WERI-Rb-1 (cell line): Measurements from ENCODE around the gene OGFOD1.

Experiments used
- DNase-seq: peaks from one replicate; pipeline ENCODE4 v3.0.0-alpha.2; 2020
- H3K27ac ChIP-seq: fragments of 250-450 bp; sonication (Bioruptor Pico); 2 replicates; pipeline ENCODE4 v1.5.1; 2020; ENCODE audit warnings: mild to moderate bottlenecking, moderate library complexity
- H3K27me3 ChIP-seq: fragments of 250-450 bp; sonication (Bioruptor Pico); 2 replicates; pipeline ENCODE4 v1.5.1; 2021; ENCODE audit warnings: mild to moderate bottlenecking, low read depth, moderate library complexity; ENCODE audit not compliant: insufficient read depth, severe bottlenecking
- H3K36me3 ChIP-seq: fragments of 250-450 bp; sonication (Bioruptor Pico); 2 replicates; pipeline ENCODE4 v1.5.1; 2020; ENCODE audit warnings: mild to moderate bottlenecking, moderate library complexity
- H3K4me3 ChIP-seq: 2 replicates; pipeline ENCODE4 v1.5.1; 2011; ENCODE audit warnings: low read depth, mild to moderate bottlenecking, control low read depth, low read length
- H3K9me3 ChIP-seq: fragments of 250-450 bp; sonication (Bioruptor Pico); 2 replicates; pipeline ENCODE4 v1.5.1; 2021; ENCODE audit warnings: mild to moderate bottlenecking, moderate library complexity; ENCODE audit not compliant: severe bottlenecking
- TF ChIP-seq, protein P1 (sequence below): IDR thresholded peaks from 2 replicates; pipeline ENCODE4 v1.5.1; 2011; ENCODE audit warnings: low read depth, mild to moderate bottlenecking, control low read depth, inconsistent platforms, low read length

The OGFOD1 gene

DNA sequence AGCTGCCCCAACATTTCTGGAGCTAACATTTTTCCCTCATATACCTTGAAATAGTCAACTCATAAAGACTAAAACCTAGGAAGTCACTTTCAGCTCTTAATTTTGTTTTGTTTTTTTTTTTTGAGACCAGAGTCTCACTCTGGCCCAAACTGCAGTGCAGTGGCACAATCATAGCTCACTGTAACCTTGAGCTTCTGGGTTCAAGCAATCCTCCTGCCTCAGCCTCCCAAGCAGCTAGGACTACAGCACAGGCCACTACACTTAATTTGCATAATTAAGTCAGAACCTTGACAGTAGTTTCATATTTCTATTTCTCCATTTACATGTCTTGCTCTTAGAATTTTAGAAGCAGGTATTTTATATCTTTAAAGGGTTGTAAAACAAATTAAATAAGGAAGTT lies 30.7 kb upstream of the OGFOD1 start:
- TF ChIP-seq, protein P1, sequence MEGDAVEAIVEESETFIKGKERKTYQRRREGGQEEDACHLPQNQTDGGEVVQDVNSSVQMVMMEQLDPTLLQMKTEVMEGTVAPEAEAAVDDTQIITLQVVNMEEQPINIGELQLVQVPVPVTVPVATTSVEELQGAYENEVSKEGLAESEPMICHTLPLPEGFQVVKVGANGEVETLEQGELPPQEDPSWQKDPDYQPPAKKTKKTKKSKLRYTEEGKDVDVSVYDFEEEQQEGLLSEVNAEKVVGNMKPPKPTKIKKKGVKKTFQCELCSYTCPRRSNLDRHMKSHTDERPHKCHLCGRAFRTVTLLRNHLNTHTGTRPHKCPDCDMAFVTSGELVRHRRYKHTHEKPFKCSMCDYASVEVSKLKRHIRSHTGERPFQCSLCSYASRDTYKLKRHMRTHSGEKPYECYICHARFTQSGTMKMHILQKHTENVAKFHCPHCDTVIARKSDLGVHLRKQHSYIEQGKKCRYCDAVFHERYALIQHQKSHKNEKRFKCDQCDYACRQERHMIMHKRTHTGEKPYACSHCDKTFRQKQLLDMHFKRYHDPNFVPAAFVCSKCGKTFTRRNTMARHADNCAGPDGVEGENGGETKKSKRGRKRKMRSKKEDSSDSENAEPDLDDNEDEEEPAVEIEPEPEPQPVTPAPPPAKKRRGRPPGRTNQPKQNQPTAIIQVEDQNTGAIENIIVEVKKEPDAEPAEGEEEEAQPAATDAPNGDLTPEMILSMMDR, result no peak
- Histone ChIP-seq H3K9me3 (no peaks in the 10 kb centered on the region), H3K4me3 (no peak overlapping the region), H3K27me3 (no peaks in the 10 kb centered on the region), H3K27ac (no peak overlapping the region), H3K36me3 (no peaks in the 10 kb centered on the region)
- no peak for DNase-seq

DNA sequence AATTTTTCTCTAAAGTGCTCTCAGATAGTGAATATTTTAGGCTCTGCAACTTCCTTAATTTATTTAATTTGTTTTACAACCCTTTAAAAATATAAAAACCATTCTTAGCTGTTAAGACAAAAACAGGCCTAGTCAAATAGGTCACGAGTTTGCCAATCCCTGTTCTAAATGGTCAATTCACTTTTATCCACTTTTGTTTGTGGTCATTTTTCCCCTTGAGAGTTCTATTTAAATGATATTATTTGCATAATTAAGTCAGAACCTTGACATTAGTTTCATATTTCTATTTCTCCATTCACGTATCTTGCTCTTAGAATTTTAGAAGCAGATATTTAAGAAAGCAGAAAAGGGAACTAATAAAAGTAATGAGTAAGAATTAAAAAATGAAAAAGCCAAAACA lies 30.0 kb upstream of the OGFOD1 start:
- TF ChIP-seq, protein P1, result no peak
- Histone ChIP-seq H3K4me3 (no peak overlapping the region), H3K27me3 (no peaks in the 10 kb centered on the region), H3K36me3 (no peaks in the 10 kb centered on the region), H3K27ac (no peak overlapping the region), H3K9me3 (no peaks in the 10 kb centered on the region)
- DNase-seq, result no peak

DNA sequence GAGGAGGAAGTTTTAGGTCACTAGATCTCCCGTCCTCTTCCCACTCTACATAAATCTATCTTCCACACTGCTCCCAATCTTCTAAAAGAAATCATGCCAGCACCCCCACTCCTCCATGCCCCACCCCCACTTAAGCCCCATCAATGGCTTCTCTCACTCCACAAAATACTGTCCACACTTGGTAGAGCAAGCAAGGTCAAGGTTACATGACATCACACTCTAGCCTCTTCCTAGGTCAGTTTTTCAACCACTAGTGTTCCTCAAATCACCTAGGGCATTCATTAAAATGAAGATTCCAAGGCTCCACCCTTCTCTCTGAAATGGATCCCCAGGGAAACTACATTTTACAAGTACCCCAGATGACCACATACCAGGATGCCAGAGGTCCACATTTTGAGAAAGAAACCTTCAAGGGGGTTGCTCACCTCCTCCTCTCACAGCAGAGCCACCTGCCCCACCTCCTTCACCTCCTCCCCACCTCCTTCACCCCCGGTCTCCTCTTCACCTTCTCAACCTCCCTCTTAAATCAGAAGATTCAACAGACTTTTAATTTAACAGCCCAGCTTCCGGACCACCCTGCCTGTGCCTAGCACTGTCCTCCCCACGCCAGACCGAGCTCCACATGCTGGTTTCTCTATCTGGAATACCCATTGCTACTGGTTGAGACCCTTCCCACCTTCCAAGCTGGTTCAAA lies 29.2 kb upstream of the OGFOD1 start:
- H3K27ac ChIP-seq, result no peak overlapping the region
- no peaks in the 10 kb centered on the region for H3K36me3 ChIP-seq
- H3K27me3 ChIP-seq, result no peaks in the 10 kb centered on the region
- no peak overlapping the region for H3K4me3 ChIP-seq
- TF ChIP-seq, protein P1, result no peak
- no peaks in the 10 kb centered on the region for H3K9me3 ChIP-seq
- no peak for DNase-seq

DNA sequence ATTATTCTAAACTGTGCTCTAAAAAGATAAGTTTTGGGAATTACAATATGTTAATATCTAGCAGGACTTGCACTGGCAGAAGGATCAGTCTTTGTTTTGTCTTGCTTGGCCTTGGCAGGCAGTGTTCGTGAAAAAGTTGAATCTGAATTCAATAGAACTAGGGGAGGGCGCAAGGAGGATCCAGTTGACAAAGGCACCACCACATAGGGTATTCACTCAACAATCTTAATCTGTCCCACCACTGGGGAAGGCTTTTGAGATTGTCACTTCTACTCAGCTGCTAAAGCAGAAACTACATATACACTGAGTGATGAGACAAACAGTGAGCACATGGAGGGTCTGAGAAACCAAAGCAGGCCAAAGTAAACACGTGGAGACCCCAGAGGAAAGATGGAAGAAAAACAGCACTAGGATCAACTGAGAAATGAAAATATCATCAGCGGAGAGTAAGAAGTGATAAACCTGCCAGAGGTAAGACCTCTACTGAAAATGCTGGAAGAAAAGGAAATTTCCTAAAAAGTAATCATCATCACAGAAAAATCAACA lies 28.4 kb upstream of the OGFOD1 start:
- H3K4me3 ChIP-seq, result no peak overlapping the region
- H3K27me3 ChIP-seq, result no peaks in the 10 kb centered on the region
- H3K27ac ChIP-seq, result no peak overlapping the region
- TF ChIP-seq, protein P1, result no peak
- DNase-seq, result no peak
- no peaks in the 10 kb centered on the region for H3K9me3 ChIP-seq
- H3K36me3 ChIP-seq, result no peaks in the 10 kb centered on the region

DNA sequence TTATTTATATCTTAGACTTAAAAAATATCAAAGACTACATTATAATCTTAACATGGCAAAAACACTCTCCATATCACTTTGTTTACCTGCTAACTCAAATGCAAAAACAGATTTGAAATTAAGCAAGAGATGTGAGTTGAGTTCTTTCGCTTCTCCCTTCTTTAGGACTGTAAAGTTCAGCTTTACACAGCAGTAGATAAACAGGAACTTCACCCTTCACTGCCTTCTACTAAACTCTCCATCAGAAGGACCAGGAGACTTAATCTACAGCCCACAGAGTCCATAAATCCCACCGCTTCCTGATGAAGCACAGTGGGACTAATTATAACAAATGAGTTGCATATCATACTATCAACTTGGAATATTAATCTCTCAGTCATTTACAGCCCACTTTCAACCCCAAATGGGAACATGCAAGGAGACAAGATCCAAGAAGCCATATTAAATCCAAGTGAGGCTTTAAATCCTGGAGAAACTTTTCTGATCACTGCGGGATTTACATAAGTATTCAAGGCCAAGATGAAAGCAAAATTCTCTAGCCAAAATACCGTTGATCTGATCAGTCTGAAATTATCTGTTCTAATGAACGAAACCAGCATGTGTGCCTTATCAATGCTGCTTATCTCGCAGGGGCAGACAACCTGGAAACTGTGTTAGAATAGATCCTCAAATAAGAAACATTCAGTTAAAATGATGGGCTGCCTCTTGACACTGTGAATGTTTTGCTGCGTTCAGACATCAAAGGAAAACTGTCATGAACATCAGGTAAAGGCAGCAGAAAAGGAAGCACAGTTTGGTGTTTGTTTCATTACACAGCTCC lies 27.6 kb upstream of the OGFOD1 start:
- Histone ChIP-seq H3K27me3 (no peaks in the 10 kb centered on the region), H3K9me3 (no peaks in the 10 kb centered on the region), H3K4me3 (peak overlapping the region; percentile 59), H3K27ac (no peak overlapping the region), H3K36me3 (no peaks in the 10 kb centered on the region; the same call in 1 of the 2 replicates)
- DNase-seq, result no peak
- TF ChIP-seq, protein P1, result no peak
